Loucy (cell line): ENCODE measurements around the gene CD248.

Experiments
- H2AFZ ChIP-seq: fragments of 200-600 bp; sonication (generic); 2 replicates; pipeline ENCODE4 v1.6.0; 2016; ENCODE audit warnings: antibody characterized with exemption, mild to moderate bottlenecking, low read length, moderate library complexity
- H3F3A ChIP-seq: fragments of 200-600 bp; 2 replicates; pipeline ENCODE4 v1.6.0; 2016; ENCODE audit warnings: antibody characterized with exemption, low read depth, mild to moderate bottlenecking
- H3K27me3 ChIP-seq: fragments of 200-600 bp; sonication (generic); 2 replicates; pipeline ENCODE4 v1.6.1; 2014; ENCODE audit warnings: low read length, mild to moderate bottlenecking; ENCODE audit not compliant: insufficient read depth, poor library complexity, severe bottlenecking
- H3K36me3 ChIP-seq: fragments of 200-600 bp; sonication (generic); 2 replicates; pipeline ENCODE4 v1.6.1; 2016; ENCODE audit warnings: low read length; ENCODE audit not compliant: insufficient read depth
- H3K4me1 ChIP-seq: fragments of 200-600 bp; sonication (generic); 2 replicates; pipeline ENCODE4 v1.5.1; 2014; ENCODE audit warnings: low read length, mild to moderate bottlenecking; ENCODE audit not compliant: insufficient read depth, poor library complexity, severe bottlenecking
- H3K4me2 ChIP-seq: fragments of 200-600 bp; sonication (generic); 2 replicates; pipeline ENCODE4 v1.6.0; 2014; ENCODE audit warnings: antibody characterized with exemption, low read length, low read depth, mild to moderate bottlenecking; ENCODE audit not compliant: poor library complexity, severe bottlenecking
- H3K4me3 ChIP-seq: fragments of 200-600 bp; sonication (generic); 2 replicates; pipeline ENCODE4 v1.5.1; 2014; ENCODE audit warnings: low read length, mild to moderate bottlenecking, mixed read lengths; ENCODE audit not compliant: poor library complexity, severe bottlenecking
- H3K79me2 ChIP-seq: fragments of 200-600 bp; sonication (generic); 2 replicates; pipeline ENCODE4 v1.6.1; 2014; ENCODE audit warnings: low read length; ENCODE audit not compliant: insufficient read depth
- H3K9ac ChIP-seq: fragments of 200-600 bp; sonication (generic); 2 replicates; pipeline ENCODE4 v1.6.0; 2014; ENCODE audit warnings: mild to moderate bottlenecking, low read depth, low read length, moderate library complexity; ENCODE audit not compliant: poor library complexity, severe bottlenecking
- H3K9me2 ChIP-seq: fragments of 200-600 bp; sonication (generic); replicated peaks from 2 replicates; pipeline ENCODE4 v1.6.1; 2016; ENCODE audit warnings: low read depth, low read length, mixed read lengths
- H3K9me3 ChIP-seq: fragments of 200-600 bp; sonication (generic); 2 replicates; pipeline ENCODE4 v1.6.1; 2014; ENCODE audit warnings: mild to moderate bottlenecking, antibody characterized with exemption, low read length, low read depth; ENCODE audit not compliant: insufficient read depth
- H4K20me1 ChIP-seq: fragments of 200-600 bp; sonication (generic); 2 replicates; pipeline ENCODE4 v1.6.0; 2014; ENCODE audit warnings: antibody characterized with exemption, low read length, mild to moderate bottlenecking; ENCODE audit not compliant: insufficient read depth, poor library complexity, severe bottlenecking
- EZH2phosphoT487 ChIP-seq: fragments of 200-600 bp; IDR thresholded peaks from 2 replicates; pipeline ENCODE4 v1.6.1; 2018; ENCODE audit warnings: antibody characterized with exemption, mild to moderate bottlenecking, moderate library complexity, borderline replicate concordance
- TF ChIP-seq, protein P1 (sequence below): fragments of 200-600 bp; sonication (generic); conservative IDR thresholded peaks from 2 replicates; pipeline ENCODE4 v1.5.1; 2014; ENCODE audit warnings: mild to moderate bottlenecking, antibody characterized with exemption, low read length

CD248 gene

DNA sequence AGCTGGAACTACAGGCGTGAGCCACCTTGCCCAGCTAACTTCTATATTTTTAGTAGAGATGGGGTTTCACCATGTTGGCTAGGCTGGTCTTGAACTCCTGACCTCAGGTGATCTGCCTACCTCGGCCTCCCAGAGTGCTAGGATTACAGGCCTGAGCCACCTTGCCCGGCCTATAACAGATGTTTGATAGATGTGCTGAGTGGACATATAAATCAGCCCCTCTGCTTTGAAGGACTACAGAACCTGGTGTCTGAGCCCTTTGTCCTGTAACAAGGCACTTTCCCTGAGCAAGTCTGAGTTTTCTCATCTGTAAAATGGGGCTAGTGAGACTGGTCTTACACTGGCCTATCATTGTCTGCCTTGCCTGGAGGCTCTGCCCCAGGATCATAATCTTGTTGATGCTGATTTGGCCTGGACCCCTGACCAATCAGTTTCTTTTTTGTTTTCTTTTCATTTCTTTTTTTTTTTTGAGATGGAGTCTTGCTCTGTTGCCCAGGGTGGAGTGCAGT lies 12.4 kb upstream of the CD248 start:
- Histone ChIP-seq H3K4me3 (no peak overlapping the region), H3K9me3 (no peaks in the 10 kb centered on the region), H3K9me2 (no peaks in the 10 kb centered on the region), H4K20me1 (no peaks in the 10 kb centered on the region), H3K4me1 (peaks cover 31% of the 10 kb centered on the region), H3K4me2 (no peak overlapping the region), H3K79me2 (no peaks in the 10 kb centered on the region), H3K9ac (no peak overlapping the region), H2AFZ (no peak overlapping the region), H3K27me3 (no peaks in the 10 kb centered on the region), H3K36me3 (no peaks in the 10 kb centered on the region), H3F3A (no peaks in the 10 kb centered on the region)
- TF ChIP-seq, protein P1, sequence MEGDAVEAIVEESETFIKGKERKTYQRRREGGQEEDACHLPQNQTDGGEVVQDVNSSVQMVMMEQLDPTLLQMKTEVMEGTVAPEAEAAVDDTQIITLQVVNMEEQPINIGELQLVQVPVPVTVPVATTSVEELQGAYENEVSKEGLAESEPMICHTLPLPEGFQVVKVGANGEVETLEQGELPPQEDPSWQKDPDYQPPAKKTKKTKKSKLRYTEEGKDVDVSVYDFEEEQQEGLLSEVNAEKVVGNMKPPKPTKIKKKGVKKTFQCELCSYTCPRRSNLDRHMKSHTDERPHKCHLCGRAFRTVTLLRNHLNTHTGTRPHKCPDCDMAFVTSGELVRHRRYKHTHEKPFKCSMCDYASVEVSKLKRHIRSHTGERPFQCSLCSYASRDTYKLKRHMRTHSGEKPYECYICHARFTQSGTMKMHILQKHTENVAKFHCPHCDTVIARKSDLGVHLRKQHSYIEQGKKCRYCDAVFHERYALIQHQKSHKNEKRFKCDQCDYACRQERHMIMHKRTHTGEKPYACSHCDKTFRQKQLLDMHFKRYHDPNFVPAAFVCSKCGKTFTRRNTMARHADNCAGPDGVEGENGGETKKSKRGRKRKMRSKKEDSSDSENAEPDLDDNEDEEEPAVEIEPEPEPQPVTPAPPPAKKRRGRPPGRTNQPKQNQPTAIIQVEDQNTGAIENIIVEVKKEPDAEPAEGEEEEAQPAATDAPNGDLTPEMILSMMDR = no peak
- TF ChIP-seq EZH2phosphoT487 = no peak

DNA sequence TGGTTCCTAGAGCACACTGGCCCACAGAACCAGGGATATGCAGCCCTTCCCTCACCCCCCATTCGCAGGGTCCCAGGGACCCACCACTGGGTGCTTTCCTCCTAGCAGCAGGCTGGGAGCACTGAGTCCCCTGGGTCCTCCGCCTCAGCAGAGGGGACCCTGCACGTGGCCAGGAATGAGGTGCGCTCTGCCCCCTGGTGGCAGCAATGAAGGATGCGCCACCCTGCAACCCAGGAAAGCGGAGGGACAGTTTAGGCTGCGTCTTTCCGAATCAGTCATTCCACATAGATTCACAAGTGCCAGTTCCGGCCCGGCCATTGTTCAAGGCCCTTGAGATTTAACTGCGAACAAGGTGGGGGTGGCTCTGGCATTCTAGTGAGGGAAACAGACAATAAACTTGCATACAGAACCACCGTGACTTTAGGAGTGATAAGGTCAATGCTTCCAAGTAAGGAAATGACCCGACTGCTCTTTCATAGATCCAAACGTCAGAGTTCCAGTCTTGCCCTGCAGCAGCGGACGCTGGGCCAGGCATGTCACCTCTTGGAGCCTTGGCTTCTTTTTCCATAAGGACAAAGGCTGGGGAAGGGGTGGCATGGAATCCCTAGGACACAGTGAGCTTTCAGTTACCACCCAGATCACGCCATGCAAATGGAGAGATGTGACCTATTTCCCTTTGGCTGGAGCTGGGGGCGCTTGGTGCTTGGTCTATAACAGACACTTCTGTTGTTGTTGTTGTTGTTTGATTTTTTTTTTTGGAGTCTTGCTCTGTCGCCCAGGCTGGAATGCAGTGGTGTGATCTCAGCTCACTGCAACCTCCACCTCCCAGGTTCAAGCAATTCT lies 11.7 kb upstream of the CD248 start:
- no peaks in the 10 kb centered on the region for H3F3A ChIP-seq
- H3K79me2 ChIP-seq = no peaks in the 10 kb centered on the region
- no peaks in the 10 kb centered on the region for H3K9me3 ChIP-seq
- H3K4me1 ChIP-seq = peaks cover 31% of the 10 kb centered on the region
- H4K20me1 ChIP-seq = no peaks in the 10 kb centered on the region
- H3K9me2 ChIP-seq = no peaks in the 10 kb centered on the region
- TF ChIP-seq, protein P1 = peak; percentile 93
- TF ChIP-seq EZH2phosphoT487 = no peak
- no peaks in the 10 kb centered on the region for H3K27me3 ChIP-seq
- peak overlapping the region; percentile 15 for H3K9ac ChIP-seq
- no peak overlapping the region for H3K4me3 ChIP-seq
- H2AFZ ChIP-seq = peak overlapping the region; percentile 88
- H3K4me2 ChIP-seq = peak overlapping the region; percentile 17
- H3K36me3 ChIP-seq = no peaks in the 10 kb centered on the region

DNA sequence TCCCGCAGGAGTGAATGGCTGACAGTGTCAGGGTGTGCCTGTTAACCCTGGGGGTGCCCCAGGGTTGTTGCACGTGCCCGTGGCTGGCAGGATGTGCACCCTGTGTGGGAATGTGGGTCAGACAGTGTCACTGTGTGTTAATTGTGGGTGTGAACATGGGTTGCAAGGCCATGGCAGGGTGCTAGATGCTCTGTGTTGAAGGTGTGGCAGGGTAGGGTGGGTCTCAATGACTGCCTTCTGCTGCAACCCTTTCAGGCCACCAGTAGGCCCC lies 11.1 kb upstream of the CD248 start:
- no peak for TF ChIP-seq EZH2phosphoT487
- TF ChIP-seq, protein P1 = no peak
- Histone ChIP-seq H3K4me1 (peaks cover 31% of the 10 kb centered on the region), H2AFZ (peak overlapping the region; percentile 88), H3K36me3 (no peaks in the 10 kb centered on the region), H3K4me2 (no peak overlapping the region), H3F3A (no peaks in the 10 kb centered on the region), H4K20me1 (no peaks in the 10 kb centered on the region), H3K9me2 (no peaks in the 10 kb centered on the region), H3K9me3 (no peaks in the 10 kb centered on the region), H3K27me3 (no peaks in the 10 kb centered on the region), H3K4me3 (no peak overlapping the region), H3K9ac (no peak overlapping the region), H3K79me2 (no peaks in the 10 kb centered on the region)
